Neuronal stem cell (in vitro differentiated cells): ENCODE data around the gene LCN10.

Experiments
- DNase-seq: peaks from one replicate; pipeline ENCODE4 v3.0.0-alpha.2; 2013; ENCODE audit warnings: low spot score
- H2AFZ ChIP-seq: one replicate; pipeline ENCODE4 v1.6.1; 2013; ENCODE audit warnings: mild to moderate bottlenecking, low read length, inconsistent platforms
- H2AK5ac ChIP-seq: 2 replicates; pipeline ENCODE4 v1.6.1; 2013; ENCODE audit warnings: low read depth, mild to moderate bottlenecking, inconsistent platforms, low read length, moderate library complexity, mixed read lengths
- H2BK120ac ChIP-seq: 2 replicates; pipeline ENCODE4 v1.6.1; 2013; ENCODE audit warnings: low read depth, mild to moderate bottlenecking, inconsistent platforms, low read length, moderate library complexity, mixed read lengths
- H2BK12ac ChIP-seq: one replicate; pipeline ENCODE4 v1.6.1; 2013; ENCODE audit warnings: low read length, inconsistent platforms
- H2BK15ac ChIP-seq: 2 replicates; pipeline ENCODE4 v1.6.1; 2013; ENCODE audit warnings: mild to moderate bottlenecking, low read length, inconsistent platforms, mixed read lengths
- H2BK5ac ChIP-seq: one replicate; pipeline ENCODE4 v1.6.1; 2013; ENCODE audit warnings: inconsistent platforms, mild to moderate bottlenecking, low read length, moderate library complexity
- H3K14ac ChIP-seq: one replicate; pipeline ENCODE4 v1.6.1; 2013; ENCODE audit warnings: low read length, inconsistent platforms
- H3K18ac ChIP-seq: 2 replicates; pipeline ENCODE4 v1.6.1; 2013; ENCODE audit warnings: low read length, inconsistent platforms
- H3K23ac ChIP-seq: 2 replicates; pipeline ENCODE4 v1.6.1; 2013; ENCODE audit warnings: low read depth, mild to moderate bottlenecking, mixed read lengths, low read length, inconsistent platforms; ENCODE audit not compliant: poor library complexity
- H3K27ac ChIP-seq: replicated peaks from 3 replicates; pipeline ENCODE4 v1.5.1; 2013; ENCODE audit warnings: low read length, inconsistent platforms
- H3K27me3 ChIP-seq, 3 experiments: 2 replicates each; pipeline ENCODE4 v1.6.1; 2013; ENCODE audit warnings: low read length in 3 of 3, mild to moderate bottlenecking in 2 of 3, inconsistent platforms in 1 of 3, low read depth in 1 of 3, mixed read lengths in 1 of 3, moderate library complexity in 1 of 3; ENCODE audit not compliant: control insufficient read depth in 3 of 3, insufficient read depth in 3 of 3
- H3K36me3 ChIP-seq, 2 donors: replicated peaks in 1 of 2; 2 replicates each; pipeline ENCODE4 v1.6.1; 2013; ENCODE audit warnings: low read length in 2 of 2; ENCODE audit not compliant: control insufficient read depth in 2 of 2, insufficient read depth in 2 of 2
- H3K4ac ChIP-seq: 2 replicates; pipeline ENCODE4 v1.6.1; 2013; ENCODE audit warnings: inconsistent platforms, mild to moderate bottlenecking, low read length, moderate library complexity
- H3K4me1 ChIP-seq, 2 donors: 1 replicate in 1 of 2; 2 replicates in 1 of 2; pipeline ENCODE4 v1.6.1; 2013; ENCODE audit warnings: low read length in 2 of 2, low read depth in 1 of 2; ENCODE audit not compliant: control insufficient read depth in 2 of 2, insufficient read depth in 1 of 2
- H3K4me2 ChIP-seq: one replicate; pipeline ENCODE4 v1.6.1; 2013; ENCODE audit warnings: mild to moderate bottlenecking, low read length, inconsistent platforms; ENCODE audit not compliant: insufficient read depth, poor library complexity, severe bottlenecking
- H3K4me3 ChIP-seq, 2 donors: 2 replicates each; pipeline ENCODE4 v1.5.1; 2013; ENCODE audit warnings: low read length in 2 of 2, mild to moderate bottlenecking in 2 of 2, inconsistent platforms in 1 of 2, moderate library complexity in 1 of 2
- H3K79me1 ChIP-seq: one replicate; pipeline ENCODE4 v1.6.1; 2013; ENCODE audit warnings: low read depth, mild to moderate bottlenecking, inconsistent platforms, low read length, moderate library complexity
- H3K9ac ChIP-seq: one replicate; pipeline ENCODE4 v1.6.1; 2013; ENCODE audit warnings: mild to moderate bottlenecking, low read depth, low read length, inconsistent platforms; ENCODE audit not compliant: poor library complexity
- H3K9me3 ChIP-seq, 2 donors: replicated peaks in 1 of 2; 2 replicates each; pipeline versions ENCODE3 to v1.6.1; 2013; ENCODE audit warnings: low read length in 2 of 2, mild to moderate bottlenecking in 2 of 2, inconsistent platforms in 1 of 2, low read depth in 1 of 2, mixed read lengths in 1 of 2, moderate library complexity in 1 of 2; ENCODE audit not compliant: control insufficient read depth in 2 of 2, insufficient read depth in 1 of 2
- H4K8ac ChIP-seq: one replicate; pipeline ENCODE4 v1.6.1; 2013; ENCODE audit warnings: low read depth, mild to moderate bottlenecking, inconsistent platforms, low read length, moderate library complexity
- H4K91ac ChIP-seq: one replicate; pipeline ENCODE4 v1.6.1; 2013; ENCODE audit warnings: low read length, low read depth, mild to moderate bottlenecking, inconsistent platforms; ENCODE audit not compliant: poor library complexity
- WGBS, 2 donors: extraction: QIAGEN DNeasy Blood & Tissue Kit; methylation state at CpG; one replicate each; pipeline ENCODE4 v1.1.7; 2013; ENCODE audit warnings: missing lambda C conversion rate in 2 of 2, mixed read lengths in 1 of 2; ENCODE audit not compliant: insufficient read length in 2 of 2, insufficient replicate concordance in 1 of 2; ENCODE audit errors: extremely low coverage in 2 of 2; 5-methylcytosine and 5-hydroxymethylcytosine counted together

The LCN10 gene

DNA sequence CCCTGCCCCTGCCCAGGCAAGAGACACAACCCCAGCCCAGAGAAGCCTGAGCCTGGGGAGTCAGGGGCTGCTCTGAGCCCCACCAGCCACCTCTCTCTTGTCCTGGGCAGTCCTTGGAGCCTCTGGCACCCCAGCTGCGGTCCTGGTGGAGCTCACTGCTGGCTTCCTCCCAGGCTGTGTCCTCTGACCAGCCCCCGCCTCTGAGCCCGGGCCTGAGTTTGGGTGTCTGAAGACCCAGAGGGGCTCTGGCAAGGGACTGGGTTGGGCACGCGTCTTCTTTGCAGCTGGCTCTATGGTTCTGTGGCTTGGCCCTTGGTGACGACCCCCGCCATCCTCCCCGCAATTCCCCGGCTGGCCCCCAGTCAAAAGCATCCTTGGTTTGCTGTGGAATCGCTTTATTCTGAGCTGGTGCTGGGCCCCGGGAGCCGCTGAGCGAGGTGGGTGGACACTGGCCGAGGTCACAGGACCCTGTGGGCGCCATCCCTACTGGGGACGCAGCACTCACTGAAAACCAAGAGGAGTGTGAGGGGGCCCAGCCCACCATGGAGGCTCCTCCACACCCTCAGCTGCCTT lies 985 bp upstream of the LCN10 start:
- Histone ChIP-seq H3K9me3 (no peaks in the 10 kb centered on the region), H3K14ac (no peak overlapping the region), H3K4ac (no peak overlapping the region), H2AK5ac (peak overlapping the region; percentile 98), H2BK120ac (no peak overlapping the region), H3K36me3 (no peaks in the 10 kb centered on the region), H3K4me2 (peak overlapping the region; percentile 11), H3K27me3 (peaks cover 2 to 63% (median 4%) of the 10 kb centered on the region in 3 experiments), H3K9ac (no peak overlapping the region), H2BK5ac (peak overlapping the region; percentile 13), H3K18ac (peak overlapping the region; percentile 89), H3K79me1 (no peaks in the 10 kb centered on the region), H4K91ac (no peak overlapping the region), H3K4me3 (no peak overlapping the region), H3K4me1 (peaks cover 7% of the 10 kb centered on the region in 2 donors), H3K23ac (peak overlapping the region; percentile 55), H3K27ac (no peak overlapping the region), H2BK12ac (no peak overlapping the region), H4K8ac (peak overlapping the region; percentile 17), H2BK15ac (peak overlapping the region; percentile 94), H2AFZ (no peak overlapping the region)
- no CpG with 5 or more reads among the region's 16 CpGs for WGBS, 2 donors
- DNase-seq: no peak

DNA sequence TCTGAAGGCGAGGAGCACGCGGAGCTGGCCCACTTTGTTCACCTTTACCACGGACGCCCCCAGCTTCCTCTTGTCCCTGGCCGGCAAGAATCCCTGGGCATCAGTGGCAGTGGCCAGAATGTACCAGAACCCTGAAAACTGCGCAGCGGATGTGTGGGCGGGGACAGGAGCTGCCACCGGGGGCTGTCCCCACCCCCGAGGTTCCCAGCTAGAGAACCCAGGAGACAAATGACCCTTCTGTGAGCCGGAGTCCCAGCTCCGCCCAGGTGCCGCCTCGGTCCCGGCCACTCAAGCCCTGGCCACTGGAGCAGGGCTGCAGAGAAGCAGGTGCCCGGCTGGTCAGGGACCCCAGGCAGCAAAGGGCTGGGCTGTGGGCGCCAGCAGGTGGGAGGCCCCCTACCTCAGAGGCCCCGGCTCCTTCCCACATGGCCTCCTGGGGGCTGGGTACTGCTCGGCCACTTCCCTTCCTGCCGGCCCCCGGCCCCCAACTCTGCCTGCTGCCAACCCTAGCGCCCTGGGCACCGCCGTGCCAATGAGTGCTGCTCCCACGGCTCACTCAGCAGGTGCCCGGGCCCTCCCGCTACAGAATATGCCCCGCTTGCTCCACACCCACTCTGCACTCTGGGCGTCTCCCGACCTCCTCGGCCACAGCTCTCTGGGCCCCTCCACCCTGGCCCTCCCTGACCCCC lies 713 bp downstream of the LCN10 start:
- Histone ChIP-seq H3K27me3 (peaks cover 2 to 55% (median 4%) of the 10 kb centered on the region in 3 experiments), H2BK5ac (peak overlapping the region; percentile 66)

DNA sequence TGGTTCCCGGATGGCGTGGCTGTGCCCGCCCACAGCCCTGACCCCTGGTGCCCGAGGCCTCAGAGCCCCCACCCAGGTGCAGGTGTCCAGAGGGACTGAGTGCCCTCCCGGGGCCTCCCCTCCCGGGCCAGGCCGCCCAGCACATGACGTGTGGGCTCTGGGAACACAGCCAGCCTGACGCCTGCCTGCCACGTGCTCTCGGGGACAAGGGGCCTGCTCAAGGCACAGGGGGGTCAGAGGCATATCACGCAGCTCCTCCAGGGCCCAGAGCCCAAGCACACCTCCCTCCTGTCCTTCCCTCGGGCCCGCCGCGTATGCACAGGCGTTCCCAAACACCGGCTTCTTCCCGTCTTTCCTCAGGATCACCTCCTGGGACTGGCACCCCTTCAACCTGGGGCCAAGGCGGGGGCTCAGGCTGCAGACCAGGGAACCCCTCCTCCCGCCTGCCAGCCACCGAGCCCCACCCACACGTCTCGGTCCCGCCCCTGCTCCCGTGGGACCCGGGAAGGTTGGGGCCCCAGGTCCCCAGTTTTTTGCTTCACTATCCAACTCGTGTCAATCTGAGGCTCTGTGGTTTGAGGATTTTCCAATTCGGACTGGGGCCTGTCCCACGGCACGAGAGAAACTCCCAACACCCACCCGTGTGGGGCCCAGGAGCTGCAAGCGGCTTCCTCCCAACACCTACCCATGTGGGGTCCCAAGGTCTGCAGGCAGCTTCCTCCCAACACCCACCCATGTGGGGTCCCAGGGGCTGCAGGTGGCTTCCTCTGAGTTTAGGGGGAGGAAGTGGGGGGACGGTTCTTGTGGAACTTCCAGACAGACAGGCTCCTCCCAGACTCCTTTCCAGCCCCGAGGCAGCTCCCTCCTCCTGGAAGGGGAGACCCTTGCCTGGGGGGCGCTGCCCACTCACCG lies 1.5 kb downstream of the LCN10 start:
- peaks cover 2 to 52% (median 4%) of the 10 kb centered on the region in 3 experiments for H3K27me3 ChIP-seq
- H3K23ac ChIP-seq: peak overlapping the region; percentile 85
- peak overlapping the region; percentile 84 for H2BK12ac ChIP-seq
- no peak overlapping the region for H3K4me2 ChIP-seq
- peak overlapping the region; percentile 92 for H2BK15ac ChIP-seq
- H3K36me3 ChIP-seq: no peaks in the 10 kb centered on the region
- no peak overlapping the region for H3K4me3 ChIP-seq
- peaks cover 7% of the 10 kb centered on the region in 2 donors for H3K4me1 ChIP-seq
- H2BK120ac ChIP-seq: no peak overlapping the region
- H2BK5ac ChIP-seq: peak overlapping the region; percentile 66
- peak overlapping the region; percentile 90 for H3K18ac ChIP-seq
- H4K91ac ChIP-seq: no peak overlapping the region
- peak overlapping the region; percentile 98 for H2AK5ac ChIP-seq
- no peaks in the 10 kb centered on the region for H3K79me1 ChIP-seq
- H3K27ac ChIP-seq: no peak overlapping the region
- H3K9ac ChIP-seq: no peak overlapping the region
- no peak for DNase-seq
- H2AFZ ChIP-seq: peak overlapping the region; percentile 29
- peak overlapping the region; percentile 38 for H3K14ac ChIP-seq
- H3K4ac ChIP-seq: peak overlapping the region; percentile 95
- peak overlapping the region; percentile 65 for H4K8ac ChIP-seq
- no peaks in the 10 kb centered on the region for H3K9me3 ChIP-seq
- WGBS, 2 donors: no CpG with 5 or more reads among the region's 37 CpGs

More for the DNA sequence above, 713 bp downstream of the LCN10 start:
- Histone ChIP-seq H3K23ac (no peak overlapping the region), H3K9me3 (no peaks in the 10 kb centered on the region), H3K4ac (peak overlapping the region; percentile 95), H4K8ac (peak overlapping the region; percentile 65), H4K91ac (no peak overlapping the region), H2BK120ac (no peak overlapping the region), H3K4me1 (peaks cover 7% of the 10 kb centered on the region in 2 donors), H3K36me3 (no peaks in the 10 kb centered on the region), H3K27ac (no peak overlapping the region), H3K18ac (peak overlapping the region; percentile 90), H3K9ac (peak overlapping the region; percentile 21), H3K4me2 (peak overlapping the region; percentile 11), H2AFZ (no peak overlapping the region), H3K4me3 (no peak overlapping the region), H3K79me1 (no peaks in the 10 kb centered on the region), H2BK12ac (peak overlapping the region; percentile 84), H3K14ac (peak overlapping the region; percentile 95), H2BK15ac (peak overlapping the region; percentile 92), H2AK5ac (peak overlapping the region; percentile 98)
- no CpG with 5 or more reads among the region's 32 CpGs for WGBS, 2 donors
- DNase-seq: no peak
